PC-3 (cell line): ENCODE measurements around the gene CCDC7.

Experiments
- EZH2 ChIP-seq: fragments of 300-600 bp; sonication (generic); IDR thresholded peaks from one replicate; pipeline ENCODE4 v1.6.1; 2017; ENCODE audit warnings: antibody characterized with exemption, mild to moderate bottlenecking, low read length; ENCODE audit not compliant: unreplicated experiment
- TF ChIP-seq, protein P1 (sequence below): fragments of 300-600 bp; sonication (generic); conservative IDR thresholded peaks from 2 replicates; pipeline ENCODE4 v1.5.1; 2017; ENCODE audit warnings: antibody characterized with exemption, low read depth, mild to moderate bottlenecking, low read length

DNA sequence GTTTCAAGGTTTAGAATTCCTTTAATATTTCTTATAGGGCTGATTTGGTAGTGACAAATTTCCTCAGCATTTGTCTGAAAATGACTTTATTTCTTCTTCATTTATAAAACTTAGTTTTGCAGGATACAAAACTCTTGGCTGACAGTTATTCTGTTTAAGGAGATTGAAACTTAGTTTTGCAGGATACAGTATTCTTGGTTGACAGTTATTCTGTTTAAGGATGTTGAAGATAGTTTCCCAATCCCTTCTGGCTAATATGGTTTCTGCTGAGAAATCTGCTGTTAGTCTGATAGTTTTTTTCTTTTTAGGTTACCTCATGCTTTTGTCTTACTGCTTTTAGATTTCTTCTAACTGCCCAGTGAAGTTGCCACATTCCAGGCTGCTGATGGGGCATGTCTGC is 325.3 kb downstream of the CCDC7 start:
- TF ChIP-seq, protein P1, sequence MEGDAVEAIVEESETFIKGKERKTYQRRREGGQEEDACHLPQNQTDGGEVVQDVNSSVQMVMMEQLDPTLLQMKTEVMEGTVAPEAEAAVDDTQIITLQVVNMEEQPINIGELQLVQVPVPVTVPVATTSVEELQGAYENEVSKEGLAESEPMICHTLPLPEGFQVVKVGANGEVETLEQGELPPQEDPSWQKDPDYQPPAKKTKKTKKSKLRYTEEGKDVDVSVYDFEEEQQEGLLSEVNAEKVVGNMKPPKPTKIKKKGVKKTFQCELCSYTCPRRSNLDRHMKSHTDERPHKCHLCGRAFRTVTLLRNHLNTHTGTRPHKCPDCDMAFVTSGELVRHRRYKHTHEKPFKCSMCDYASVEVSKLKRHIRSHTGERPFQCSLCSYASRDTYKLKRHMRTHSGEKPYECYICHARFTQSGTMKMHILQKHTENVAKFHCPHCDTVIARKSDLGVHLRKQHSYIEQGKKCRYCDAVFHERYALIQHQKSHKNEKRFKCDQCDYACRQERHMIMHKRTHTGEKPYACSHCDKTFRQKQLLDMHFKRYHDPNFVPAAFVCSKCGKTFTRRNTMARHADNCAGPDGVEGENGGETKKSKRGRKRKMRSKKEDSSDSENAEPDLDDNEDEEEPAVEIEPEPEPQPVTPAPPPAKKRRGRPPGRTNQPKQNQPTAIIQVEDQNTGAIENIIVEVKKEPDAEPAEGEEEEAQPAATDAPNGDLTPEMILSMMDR, result no peak
- TF ChIP-seq EZH2, result no peak
